Fibroblast of mammary gland (primary cell): ENCODE results near the gene PPP2R2C.
A peak's percentile ranks its signal among the peaks of the same experiment; 100 is the strongest.

Source experiments
- DNase-seq: peaks from one replicate; pipeline ENCODE4 v3.0.0-alpha.2; 2010; ENCODE audit warnings: low read depth
- H3K4me3 ChIP-seq: 2 replicates; pipeline ENCODE4 v1.5.1; 2011; ENCODE audit warnings: low read depth, mild to moderate bottlenecking, low read length, moderate library complexity; ENCODE audit not compliant: control insufficient read depth
- CTCF ChIP-seq: conservative IDR thresholded peaks from 2 replicates; pipeline ENCODE4 v1.5.1; 2011; ENCODE audit warnings: low read depth, low read length, inconsistent platforms; ENCODE audit not compliant: control insufficient read depth, insufficient read depth

Gene PPP2R2C

DNA sequence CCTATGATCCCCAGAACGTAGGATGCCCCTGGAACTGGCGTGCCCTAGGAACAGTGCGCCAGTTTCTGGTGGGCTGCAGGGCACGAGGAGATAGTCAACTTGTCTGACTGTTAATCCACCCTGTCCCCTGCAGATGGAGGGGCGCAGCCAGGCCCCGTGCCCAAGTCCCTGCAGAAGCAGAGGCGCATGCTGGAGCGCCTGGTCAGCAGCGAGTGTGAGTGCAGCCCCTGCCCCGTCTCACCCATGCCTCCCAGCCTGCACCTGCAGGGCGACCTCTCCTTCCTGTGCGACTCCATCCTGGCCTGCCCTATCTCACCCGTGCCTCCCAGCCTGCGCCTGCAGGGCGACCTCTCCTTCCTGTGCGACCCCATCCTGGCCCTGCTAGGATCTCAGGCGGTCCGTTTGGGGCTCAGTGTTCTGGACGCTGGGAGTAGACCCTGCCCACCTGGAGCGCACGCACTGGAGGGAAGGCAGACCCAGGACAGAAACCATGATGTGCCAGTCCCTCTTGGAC is 180.6 kb downstream of the PPP2R2C start:
- no peak for DNase-seq
- no peak for TF ChIP-seq CTCF
- H3K4me3 ChIP-seq = no peak overlapping the region

DNA sequence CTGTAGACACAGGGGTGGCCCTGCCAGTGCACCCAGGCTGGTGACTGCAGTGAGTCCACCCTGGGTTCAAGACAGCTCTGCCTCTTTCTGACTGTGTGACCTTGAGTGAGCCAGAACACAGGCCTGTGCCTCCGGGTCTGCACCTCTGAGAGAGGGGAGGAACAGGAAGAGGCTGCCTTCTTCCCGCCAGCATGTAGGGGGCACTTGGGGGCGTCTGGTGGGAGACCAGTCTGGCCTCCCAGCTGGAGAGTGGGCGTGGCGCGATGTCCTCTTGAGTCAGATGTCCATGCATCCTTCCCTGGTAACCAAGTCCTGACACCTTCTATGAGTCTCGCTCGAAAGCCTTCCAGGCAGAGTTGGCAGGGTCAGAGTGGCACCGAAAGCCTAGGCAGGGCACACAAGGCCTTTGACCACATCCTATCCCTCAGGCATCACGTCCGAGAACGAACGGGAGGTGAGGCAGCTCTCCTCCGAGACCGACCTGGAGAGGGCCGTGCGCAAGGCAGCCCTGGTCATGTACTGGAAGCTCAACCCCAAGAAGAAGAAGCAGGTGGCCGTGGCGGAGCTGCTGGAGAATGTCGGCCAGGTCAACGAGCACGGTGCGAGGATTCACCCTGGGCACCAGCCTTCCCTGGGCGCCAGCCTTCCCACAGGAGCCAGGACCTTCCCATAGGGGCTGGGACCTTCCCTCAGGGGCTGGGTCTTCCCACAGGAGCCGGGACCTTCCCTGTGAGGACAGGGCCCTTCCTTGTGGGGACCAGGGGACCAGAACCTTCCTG is 181.5 kb downstream of the PPP2R2C start:
- DNase-seq = peak; percentile 21
- H3K4me3 ChIP-seq = no peak overlapping the region
- no peak for TF ChIP-seq CTCF

- no peak for DNase-seq
- no peak overlapping the region for H3K4me3 ChIP-seq
- no peak for TF ChIP-seq CTCF
These were observed 182.2 kb downstream of the PPP2R2C start for GRCh38 chr4:6290256-6290655.

- no peak overlapping the region for H3K4me3 ChIP-seq
- TF ChIP-seq CTCF = no peak
- no peak for DNase-seq
These were observed 183.5 kb downstream of the PPP2R2C start for GRCh38 chr4:6288871-6289270.

DNA sequence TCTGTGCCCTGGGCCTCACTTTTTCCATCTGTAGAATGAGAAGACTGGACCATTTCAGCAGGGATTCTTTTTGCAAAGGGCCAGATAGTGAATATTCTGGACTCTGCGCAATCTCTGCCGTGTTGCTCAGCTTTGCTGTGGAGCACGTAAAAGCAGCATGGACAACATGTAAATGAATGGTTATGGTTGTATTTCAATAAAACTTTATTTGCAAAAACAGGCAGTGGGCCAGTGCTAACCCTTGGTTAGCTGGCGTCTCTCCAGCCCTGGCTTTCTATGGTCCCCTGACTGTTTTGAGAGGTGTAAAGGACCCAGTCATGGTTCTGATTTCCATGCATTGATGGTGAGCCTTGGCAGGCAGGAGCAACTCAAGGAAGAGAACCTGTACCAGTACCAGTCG is 184.1 kb downstream of the PPP2R2C start:
- TF ChIP-seq CTCF = no peak
- no peak overlapping the region for H3K4me3 ChIP-seq
- no peak for DNase-seq

DNA sequence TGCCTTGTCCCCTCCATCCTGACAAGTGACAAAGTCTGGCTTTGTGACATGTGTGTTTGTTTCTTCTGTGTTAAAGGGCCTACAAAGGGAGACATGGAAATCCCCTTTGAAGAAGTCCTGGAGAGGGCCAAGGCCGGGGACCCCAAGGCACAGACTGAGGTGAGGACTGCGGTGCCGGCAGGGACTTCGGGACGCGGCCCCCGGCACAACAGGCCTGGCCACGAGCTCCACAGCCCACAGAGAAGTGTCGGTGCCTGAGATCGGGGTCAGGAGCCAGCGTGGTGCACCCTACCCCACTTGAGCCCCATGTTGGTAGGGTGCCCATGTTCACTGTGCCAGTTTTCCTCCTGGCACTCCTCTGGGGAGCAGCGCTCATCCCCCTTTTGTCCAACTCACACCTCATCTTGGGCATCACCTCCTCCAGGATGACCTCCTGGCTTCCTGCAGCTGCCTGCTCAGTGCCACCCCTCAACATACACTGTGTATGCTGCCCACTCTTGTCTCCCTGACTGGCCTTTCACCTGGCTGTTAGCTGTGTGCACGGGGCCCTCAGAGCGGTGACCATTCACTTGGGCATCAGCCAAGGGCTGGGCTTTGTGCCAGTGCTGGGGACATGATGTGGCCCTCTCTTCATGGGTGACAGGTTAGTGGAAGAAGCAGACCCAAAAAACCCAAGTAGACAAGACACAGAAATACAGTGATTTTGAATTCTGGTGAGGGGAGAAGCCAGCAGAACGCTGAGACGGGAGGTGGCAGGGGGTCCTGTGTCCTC is 185.2 kb downstream of the PPP2R2C start:
- no peak overlapping the region for H3K4me3 ChIP-seq
- no peak for DNase-seq
- TF ChIP-seq CTCF = no peak
